Measurements from ENCODE around the gene POM121.
"Not testable (repeated sequence)": the region's sequence is repeated elsewhere in the genome, so short reads cannot be mapped to it uniquely, and the experiment has no call there.

Gene POM121

GRCh38 chr7:72949686-72950085, 24.8 kb downstream of the POM121 start:
- not testable (repeated sequence) for DNase-seq (ENCODE audit: low spot score)

GRCh38 chr7:72950432-72950831, 25.5 kb downstream of the POM121 start:
- DNase-seq (ENCODE audit: low spot score), result not testable (repeated sequence)

DNA sequence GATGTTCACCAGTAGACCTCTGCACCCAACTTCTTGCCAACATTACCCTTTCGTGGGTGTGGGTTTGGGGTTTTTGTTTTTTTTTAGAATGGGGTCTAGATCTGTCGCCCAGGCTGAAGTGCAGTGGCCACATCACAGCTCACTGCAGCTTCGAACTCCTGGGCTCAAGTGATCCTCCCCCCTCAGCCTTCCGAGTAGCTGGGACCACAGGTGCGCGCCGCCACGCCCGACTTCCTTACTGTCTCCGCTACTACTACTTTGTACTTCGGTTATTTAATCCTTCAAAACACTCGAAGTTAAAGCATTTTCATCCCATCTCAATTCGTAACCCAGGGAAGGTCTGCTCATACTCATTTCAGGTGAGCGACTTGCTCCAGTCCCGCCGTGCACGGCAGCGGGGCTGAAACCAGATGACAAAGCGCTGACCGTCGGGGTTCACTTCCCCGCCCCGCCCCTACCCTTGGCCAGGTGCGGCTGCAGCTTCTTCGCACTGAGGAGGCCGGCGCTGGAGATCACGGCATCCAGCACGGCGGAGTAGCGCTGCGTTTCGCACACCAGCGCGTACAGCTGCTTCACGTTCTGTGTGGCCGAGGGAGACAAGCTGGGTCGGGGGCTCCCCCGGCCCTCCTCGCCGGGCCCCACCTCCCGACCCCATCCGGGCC, 29.1 kb downstream of the POM121 start:
- DNase-seq (ENCODE audit: low spot score), result not testable (repeated sequence)

DNA sequence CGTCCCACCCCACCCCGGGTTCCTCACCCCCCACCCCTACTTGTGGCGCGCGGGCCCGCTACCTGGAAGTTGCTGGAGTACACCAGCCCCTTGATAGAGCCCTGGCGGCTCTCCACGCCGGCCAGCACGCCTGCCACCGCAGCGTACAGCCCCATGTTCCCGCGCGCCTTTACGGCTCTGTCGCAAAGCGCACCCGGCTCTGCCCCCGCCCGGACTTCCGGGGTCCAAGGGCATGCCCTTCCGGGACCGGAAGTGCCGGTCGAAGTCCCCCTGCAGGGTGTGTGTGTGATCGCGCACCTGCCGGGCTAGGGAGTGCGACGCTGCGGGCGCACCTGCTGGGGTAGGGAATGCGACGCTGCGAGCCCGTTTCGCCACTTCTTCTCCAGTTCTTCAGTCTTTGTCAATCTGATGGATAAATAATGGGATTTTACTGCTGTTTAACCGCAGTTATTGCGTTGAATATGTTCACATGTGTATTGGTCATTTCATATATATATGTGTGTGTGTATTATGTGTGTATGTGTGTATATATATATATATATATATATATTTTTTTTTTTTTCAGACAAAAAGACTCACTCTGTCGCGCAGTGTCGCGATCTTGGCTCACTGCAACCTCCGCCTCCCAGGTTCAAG, 29.8 kb downstream of the POM121 start:
- DNase-seq (ENCODE audit: low spot score), result not testable (repeated sequence)

- not testable (repeated sequence) for DNase-seq (ENCODE audit: low spot score)
These were observed 35.1 kb downstream of the POM121 start for GRCh38 chr7:72960029-72960428.

- DNase-seq (ENCODE audit: low spot score), result not testable (repeated sequence)
These were observed 35.9 kb downstream of the POM121 start for GRCh38 chr7:72960626-72961345.

GRCh38 chr7:72961346-72961650, 36.4 kb downstream of the POM121 start:
- DNase-seq (ENCODE audit: low spot score), result not testable (repeated sequence)

DNA sequence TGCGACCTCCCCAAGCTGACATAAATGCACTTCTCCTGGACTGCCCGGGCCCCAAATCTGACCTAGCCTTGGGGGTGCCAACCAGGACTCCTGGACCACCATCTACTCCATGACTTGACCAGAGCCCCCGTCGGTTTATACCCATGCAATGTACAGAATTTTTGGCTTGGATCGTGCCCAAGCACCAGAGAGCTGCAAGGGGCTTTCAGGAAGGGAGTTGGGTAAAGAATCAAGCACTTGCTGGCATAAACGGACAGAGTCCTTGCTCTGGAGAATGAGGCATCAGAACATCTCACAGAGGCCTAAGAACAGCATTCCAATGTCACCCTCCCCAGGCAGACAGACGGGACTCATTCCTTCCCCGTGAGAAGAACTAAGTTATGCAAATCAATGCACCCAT, 38.2 kb downstream of the POM121 start:
- DNase-seq (ENCODE audit: low spot score), result not testable (repeated sequence)

- DNase-seq (ENCODE audit: low spot score), result not testable (repeated sequence)
These were observed 40.5 kb downstream of the POM121 start for GRCh38 chr7:72965186-72965975.

DNA sequence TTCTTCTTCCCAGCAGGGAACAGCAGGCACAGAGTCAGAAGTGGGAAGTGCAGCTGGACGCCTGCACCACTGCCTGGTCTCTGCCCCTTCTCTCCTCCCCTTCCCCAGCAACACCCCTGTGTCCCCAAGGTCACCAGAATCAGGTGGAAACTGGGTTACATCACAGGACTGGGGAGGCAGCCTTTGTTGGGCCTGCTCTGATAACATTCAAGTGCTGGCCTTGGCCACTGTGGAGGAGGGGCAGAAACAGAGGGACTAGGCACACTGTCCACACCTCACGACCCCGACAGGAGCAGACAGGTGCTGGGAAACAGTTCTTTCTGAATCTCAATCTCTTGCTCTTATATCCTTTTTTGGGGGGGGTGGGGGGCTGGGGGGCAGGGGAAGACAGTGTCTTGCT, 42.0 kb downstream of the POM121 start:
- not testable (repeated sequence) for DNase-seq (ENCODE audit: low spot score)

- DNase-seq (ENCODE audit: low spot score), result not testable (repeated sequence)
These were observed 44.2 kb downstream of the POM121 start, which contains the start of gene TRIM74 for GRCh38 chr7:72968980-72969516. TSS of gene TRIM74 (minus strand) at chr7:72969466. CDS start at chr7:72966157, 3,309 bp downstream.

DNA sequence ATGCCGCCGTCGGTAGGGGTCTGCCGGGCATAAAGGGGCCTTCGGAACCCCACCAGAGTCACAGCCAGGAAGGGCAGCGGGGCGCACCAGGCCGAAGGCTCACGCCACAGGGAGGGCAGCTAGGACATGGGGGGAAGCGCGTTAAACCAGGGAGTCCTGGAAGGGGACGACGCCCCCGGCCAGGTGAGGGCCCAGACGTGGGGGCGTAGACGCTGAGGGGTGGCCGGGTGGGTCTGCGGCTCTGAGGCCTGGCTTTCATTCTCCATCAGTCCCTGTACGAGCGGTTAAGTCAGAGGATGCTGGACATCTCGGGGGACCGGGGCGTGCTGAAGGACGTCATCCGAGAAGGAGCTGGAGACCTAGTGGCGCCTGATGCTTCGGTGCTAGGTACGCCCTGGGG, 44.8 kb downstream of the POM121 start:
- not testable (repeated sequence) for DNase-seq (ENCODE audit: low spot score)

GRCh38 chr7:72971505-72971904, 46.6 kb downstream of the POM121 start:
- not testable (repeated sequence) for DNase-seq (ENCODE audit: low spot score)

- not testable (repeated sequence) for DNase-seq (ENCODE audit: low spot score)
These were observed 49.9 kb downstream of the POM121 start for GRCh38 chr7:72974781-72975180.

GRCh38 chr7:72975656-72976286, 50.9 kb downstream of the POM121 start:
- not testable (repeated sequence) for DNase-seq (ENCODE audit: low spot score)

DNA sequence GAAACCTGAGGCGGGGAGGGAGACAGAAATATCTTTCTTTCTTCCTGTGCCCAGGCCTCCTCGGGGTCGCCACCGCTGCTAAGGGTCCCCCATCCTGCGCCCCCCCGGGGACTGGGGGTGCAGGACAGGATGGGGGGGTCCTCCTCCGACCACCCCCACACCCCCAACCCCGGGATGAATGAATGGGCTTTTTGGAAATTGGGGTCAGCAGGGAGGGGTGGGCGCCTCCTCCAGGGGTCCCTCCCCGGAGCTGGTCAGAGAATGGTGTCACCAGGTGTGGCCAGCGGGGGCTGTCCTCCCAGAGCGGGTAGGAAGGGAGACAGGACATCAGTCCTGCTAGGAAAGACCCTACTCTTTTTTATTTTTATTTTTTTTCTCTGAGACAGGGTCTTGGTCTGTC, 51.5 kb downstream of the POM121 start:
- DNase-seq (ENCODE audit: low spot score), result not testable (repeated sequence)

DNA sequence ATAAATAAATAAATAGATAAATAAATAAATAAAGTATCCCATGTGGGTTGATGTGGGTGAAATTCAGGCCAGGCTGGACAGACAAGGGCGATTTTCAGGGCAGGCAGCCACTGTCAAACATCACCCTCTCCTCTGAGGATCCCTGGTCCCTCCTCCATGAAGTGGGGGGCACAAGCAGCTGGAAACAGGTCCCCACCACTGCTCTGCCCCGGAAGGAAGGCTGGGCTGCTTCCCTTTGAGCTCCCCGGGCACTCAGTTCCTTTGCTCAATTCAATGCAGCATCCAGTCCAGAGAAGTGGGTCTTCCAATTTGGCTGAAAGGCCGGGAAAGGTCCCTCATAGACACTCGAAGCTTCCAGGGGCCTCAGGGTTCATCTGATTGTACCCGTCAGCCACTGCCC, 55.5 kb downstream of the POM121 start:
- not testable (repeated sequence) for DNase-seq (ENCODE audit: low spot score)

DNA sequence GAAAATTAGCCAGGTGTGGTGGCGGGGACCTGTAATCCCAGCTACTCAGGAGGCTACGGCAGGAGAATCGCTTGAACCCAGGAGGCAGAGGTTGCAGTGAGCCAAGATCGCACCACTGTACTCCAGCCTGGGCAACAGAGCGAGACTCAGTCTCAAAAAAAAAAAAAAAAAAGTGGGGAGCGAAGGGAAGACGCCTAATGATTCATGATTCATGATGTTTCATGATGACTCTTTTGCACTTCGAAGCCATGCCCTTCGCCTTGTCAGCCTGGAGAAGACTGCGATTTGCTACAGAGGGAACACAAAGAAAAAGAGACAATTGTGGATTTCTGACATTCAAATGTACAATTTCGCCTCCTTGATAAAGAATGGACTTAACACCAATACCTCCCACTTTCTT, 57.2 kb downstream of the POM121 start:
- not testable (repeated sequence) for DNase-seq (ENCODE audit: low spot score)

GRCh38 chr7:72990146-72990913, 65.4 kb downstream of the POM121 start:
- not testable (repeated sequence) for DNase-seq (ENCODE audit: low spot score)

DNA sequence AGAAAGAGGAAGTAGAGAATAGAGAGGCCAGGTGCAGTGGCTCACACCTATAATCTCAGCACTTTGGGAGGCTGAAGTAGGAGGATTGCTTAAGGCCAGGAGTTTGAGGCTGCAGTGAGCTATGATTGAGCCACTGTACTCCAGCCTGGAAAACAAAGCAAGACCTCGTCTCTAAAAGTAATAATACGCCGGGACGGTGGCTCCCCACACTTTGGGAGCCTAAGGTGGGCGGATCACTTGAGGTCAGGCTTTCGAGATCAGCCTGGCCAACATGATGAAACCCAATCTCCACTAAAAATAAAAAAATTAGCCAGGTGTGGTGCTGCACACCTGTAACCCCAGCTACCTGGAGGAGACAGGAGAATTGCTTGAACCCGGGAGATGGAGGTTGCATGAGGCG, 70.6 kb downstream of the POM121 start:
- not testable (repeated sequence) for DNase-seq (ENCODE audit: low spot score)

DNA sequence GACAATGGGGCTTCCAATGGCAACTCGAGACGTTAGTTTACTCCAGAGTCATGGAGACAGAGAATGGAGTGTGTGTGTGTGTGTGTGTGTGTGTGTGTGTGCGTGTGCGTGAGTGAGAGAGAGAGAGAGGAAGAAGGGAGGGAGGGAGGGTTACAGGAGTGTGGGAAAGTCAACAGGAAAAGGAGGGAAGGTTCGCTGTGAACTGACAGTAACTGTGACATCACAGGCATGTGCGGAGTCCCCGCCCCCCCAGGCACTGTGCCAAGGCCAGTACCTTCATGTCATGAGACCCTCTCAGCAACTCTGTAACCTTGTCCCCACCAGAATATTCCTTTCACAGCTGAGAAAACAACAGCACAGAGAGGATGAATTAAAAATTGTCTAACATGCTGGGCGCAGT, 72.6 kb downstream of the POM121 start:
- DNase-seq (ENCODE audit: low spot score), result not testable (repeated sequence)

All from GM03348 (cell line).